HL-60 (cell line): ENCODE results near the gene CLDN19.

ENCODE experiments used
- DNase-seq, 2 experiments: peaks; one replicate each; pipeline ENCODE4 v3.0.0-alpha.2; 2010 to 2020; ENCODE audit warnings: low read depth in 1 of 2, low spot score in 1 of 2
- H3K27ac ChIP-seq: fragments of 250-450 bp; sonication (Bioruptor Pico); replicated peaks from 2 replicates; pipeline ENCODE4 v1.5.1; 2020; ENCODE audit warnings: mild to moderate bottlenecking, moderate library complexity
- H3K27me3 ChIP-seq: fragments of 250-450 bp; sonication (Bioruptor Pico); 2 replicates; pipeline ENCODE4 v1.5.1; 2021; ENCODE audit warnings: mild to moderate bottlenecking, moderate library complexity; ENCODE audit not compliant: insufficient read depth, poor library complexity, severe bottlenecking
- H3K4me3 ChIP-seq: replicated peaks from 2 replicates; pipeline ENCODE4 v1.5.1; 2011; ENCODE audit warnings: mild to moderate bottlenecking, control low read depth, low read length; ENCODE audit not compliant: insufficient read depth
- GABPA ChIP-seq: IDR thresholded peaks from 2 replicates; pipeline ENCODE4 v1.6.1; 2012; ENCODE audit warnings: low read depth
- POLR2AphosphoS5 ChIP-seq: IDR thresholded peaks from 2 replicates; pipeline ENCODE4 v1.6.1; 2012; ENCODE audit warnings: low read depth
- SPI1 ChIP-seq: IDR thresholded peaks from 2 replicates; pipeline ENCODE4 v1.6.1; 2012; ENCODE audit warnings: low read depth, mild to moderate bottlenecking, borderline replicate concordance
- TF ChIP-seq, protein P1 (sequence below): IDR thresholded peaks from one replicate; pipeline ENCODE4 v1.5.1; 2011; ENCODE audit warnings: low read length, control low read depth, inconsistent platforms; ENCODE audit not compliant: insufficient read depth
- TF ChIP-seq, protein P2 (sequence below): IDR thresholded peaks from 2 replicates; pipeline ENCODE4 v1.6.1; 2012; ENCODE audit warnings: low read depth; ENCODE audit not compliant: insufficient replicate concordance

Gene CLDN19

DNA sequence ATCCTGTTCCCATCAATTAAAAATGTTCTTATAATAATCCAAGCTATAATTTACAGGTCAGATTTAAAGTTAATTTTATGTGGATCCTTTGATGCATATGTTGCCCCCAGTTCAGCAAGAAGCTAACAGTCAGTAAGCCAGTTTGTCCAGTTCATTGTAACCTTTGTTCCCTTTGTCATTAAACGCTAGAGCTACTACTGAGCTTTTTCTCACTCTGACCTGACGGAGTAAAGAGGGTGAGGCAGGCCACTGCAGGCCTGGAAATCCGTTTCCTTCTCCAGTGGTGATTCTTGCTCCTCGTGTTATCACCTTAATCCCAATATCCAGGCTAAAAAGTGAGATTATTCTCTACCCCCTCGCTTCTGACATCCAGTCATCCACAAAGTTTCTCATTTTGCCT lies 47.6 kb downstream of the CLDN19 start:
- no peaks in the 10 kb centered on the region for H3K27me3 ChIP-seq
- H3K4me3 ChIP-seq, result no peak overlapping the region
- no peak overlapping the region for H3K27ac ChIP-seq
- peak in 1 of 2 experiments; percentile 23 for DNase-seq
- TF ChIP-seq, protein P1, sequence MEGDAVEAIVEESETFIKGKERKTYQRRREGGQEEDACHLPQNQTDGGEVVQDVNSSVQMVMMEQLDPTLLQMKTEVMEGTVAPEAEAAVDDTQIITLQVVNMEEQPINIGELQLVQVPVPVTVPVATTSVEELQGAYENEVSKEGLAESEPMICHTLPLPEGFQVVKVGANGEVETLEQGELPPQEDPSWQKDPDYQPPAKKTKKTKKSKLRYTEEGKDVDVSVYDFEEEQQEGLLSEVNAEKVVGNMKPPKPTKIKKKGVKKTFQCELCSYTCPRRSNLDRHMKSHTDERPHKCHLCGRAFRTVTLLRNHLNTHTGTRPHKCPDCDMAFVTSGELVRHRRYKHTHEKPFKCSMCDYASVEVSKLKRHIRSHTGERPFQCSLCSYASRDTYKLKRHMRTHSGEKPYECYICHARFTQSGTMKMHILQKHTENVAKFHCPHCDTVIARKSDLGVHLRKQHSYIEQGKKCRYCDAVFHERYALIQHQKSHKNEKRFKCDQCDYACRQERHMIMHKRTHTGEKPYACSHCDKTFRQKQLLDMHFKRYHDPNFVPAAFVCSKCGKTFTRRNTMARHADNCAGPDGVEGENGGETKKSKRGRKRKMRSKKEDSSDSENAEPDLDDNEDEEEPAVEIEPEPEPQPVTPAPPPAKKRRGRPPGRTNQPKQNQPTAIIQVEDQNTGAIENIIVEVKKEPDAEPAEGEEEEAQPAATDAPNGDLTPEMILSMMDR, result no peak
- TF ChIP-seq POLR2AphosphoS5 (no peak), GABPA (no peak), SPI1 (no peak)
- TF ChIP-seq, protein P2, sequence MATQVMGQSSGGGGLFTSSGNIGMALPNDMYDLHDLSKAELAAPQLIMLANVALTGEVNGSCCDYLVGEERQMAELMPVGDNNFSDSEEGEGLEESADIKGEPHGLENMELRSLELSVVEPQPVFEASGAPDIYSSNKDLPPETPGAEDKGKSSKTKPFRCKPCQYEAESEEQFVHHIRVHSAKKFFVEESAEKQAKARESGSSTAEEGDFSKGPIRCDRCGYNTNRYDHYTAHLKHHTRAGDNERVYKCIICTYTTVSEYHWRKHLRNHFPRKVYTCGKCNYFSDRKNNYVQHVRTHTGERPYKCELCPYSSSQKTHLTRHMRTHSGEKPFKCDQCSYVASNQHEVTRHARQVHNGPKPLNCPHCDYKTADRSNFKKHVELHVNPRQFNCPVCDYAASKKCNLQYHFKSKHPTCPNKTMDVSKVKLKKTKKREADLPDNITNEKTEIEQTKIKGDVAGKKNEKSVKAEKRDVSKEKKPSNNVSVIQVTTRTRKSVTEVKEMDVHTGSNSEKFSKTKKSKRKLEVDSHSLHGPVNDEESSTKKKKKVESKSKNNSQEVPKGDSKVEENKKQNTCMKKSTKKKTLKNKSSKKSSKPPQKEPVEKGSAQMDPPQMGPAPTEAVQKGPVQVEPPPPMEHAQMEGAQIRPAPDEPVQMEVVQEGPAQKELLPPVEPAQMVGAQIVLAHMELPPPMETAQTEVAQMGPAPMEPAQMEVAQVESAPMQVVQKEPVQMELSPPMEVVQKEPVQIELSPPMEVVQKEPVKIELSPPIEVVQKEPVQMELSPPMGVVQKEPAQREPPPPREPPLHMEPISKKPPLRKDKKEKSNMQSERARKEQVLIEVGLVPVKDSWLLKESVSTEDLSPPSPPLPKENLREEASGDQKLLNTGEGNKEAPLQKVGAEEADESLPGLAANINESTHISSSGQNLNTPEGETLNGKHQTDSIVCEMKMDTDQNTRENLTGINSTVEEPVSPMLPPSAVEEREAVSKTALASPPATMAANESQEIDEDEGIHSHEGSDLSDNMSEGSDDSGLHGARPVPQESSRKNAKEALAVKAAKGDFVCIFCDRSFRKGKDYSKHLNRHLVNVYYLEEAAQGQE, result no peak

DNA sequence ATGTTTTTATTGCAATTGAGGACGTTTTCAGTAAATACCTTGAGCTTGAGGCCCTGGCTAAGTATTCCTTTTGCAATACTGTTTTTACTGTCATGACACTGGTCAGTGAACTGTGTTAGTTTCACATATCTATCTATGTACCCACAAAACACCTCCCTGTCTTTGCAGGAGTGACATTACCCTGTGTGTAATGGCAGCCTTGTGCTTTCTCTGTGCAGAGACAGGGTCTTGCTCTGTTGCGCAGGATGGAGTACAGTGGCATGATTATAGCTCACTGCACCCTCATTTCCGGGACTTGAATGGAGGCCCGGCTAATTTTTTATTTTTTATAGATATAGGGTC lies 48.9 kb downstream of the CLDN19 start:
- no peak for TF ChIP-seq POLR2AphosphoS5
- TF ChIP-seq, protein P2, result no peak
- no peak for TF ChIP-seq SPI1
- TF ChIP-seq, protein P1, result no peak
- no peak for TF ChIP-seq GABPA
- Histone ChIP-seq H3K27me3 (no peaks in the 10 kb centered on the region), H3K27ac (no peak overlapping the region), H3K4me3 (no peak overlapping the region)
- DNase-seq, result peak in 1 of 2 experiments; percentile 41

DNA sequence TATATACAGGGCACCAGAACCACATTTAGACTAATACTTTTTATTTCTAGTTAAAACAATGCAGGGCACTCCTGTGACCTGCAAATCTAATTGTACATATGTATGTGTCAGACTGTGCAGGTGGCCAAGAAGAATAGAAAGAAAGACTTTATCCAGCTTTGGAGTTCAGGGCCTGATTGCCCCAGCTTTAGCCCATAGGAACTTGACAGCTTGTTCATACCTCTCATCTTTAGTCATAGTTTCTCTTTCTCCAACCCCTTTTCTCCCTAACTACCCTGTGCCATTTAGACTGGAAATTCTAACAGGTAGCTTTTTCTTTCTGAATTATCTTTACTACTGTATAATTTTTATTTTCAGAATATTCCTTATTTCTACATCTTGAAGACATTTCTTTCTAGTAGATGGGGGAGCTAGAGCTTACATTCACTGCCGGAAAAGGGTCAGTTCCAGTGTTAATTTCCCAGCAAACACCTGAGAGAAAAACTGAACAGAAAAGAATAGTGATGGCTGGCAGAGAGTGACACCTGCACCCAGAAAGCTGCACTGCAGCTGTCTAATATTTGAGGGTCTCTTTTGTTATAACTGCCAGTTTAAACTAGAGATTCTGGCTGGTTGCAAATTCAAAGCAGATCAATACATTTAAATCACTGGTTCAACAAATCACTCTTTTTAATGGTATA lies 49.4 kb downstream of the CLDN19 start:
- peak in 1 of 2 experiments; percentile 31 for DNase-seq
- TF ChIP-seq, protein P2, result no peak
- TF ChIP-seq POLR2AphosphoS5, result no peak
- no peak for TF ChIP-seq GABPA
- TF ChIP-seq SPI1, result no peak
- TF ChIP-seq, protein P1, result no peak
- H3K4me3 ChIP-seq, result no peak overlapping the region
- no peak overlapping the region for H3K27ac ChIP-seq
- no peaks in the 10 kb centered on the region for H3K27me3 ChIP-seq
